SU-DHL-6 (cell line): ENCODE results near the gene KIDINS220.

Experiments
- EZH2phosphoT487 ChIP-seq: fragments of 200-600 bp; sonication (generic), shearing (Covaris generic); conservative IDR thresholded peaks from 2 replicates; pipeline ENCODE4 v1.6.1; 2018; ENCODE audit warnings: mild to moderate bottlenecking, antibody characterized with exemption, low read length, moderate library complexity, mixed read lengths
- TF ChIP-seq, protein P1 (sequence below): fragments of 200-600 bp; sonication (generic); IDR thresholded peaks from one replicate; pipeline ENCODE4 v1.5.1; 2017; ENCODE audit warnings: antibody characterized with exemption, mild to moderate bottlenecking, low read length, moderate library complexity; ENCODE audit not compliant: insufficient read depth, poor library complexity, severe bottlenecking

GRCh38 chr2:8714283-8714682, 123.1 kb downstream of the KIDINS220 start:
- no peak for TF ChIP-seq EZH2phosphoT487
- TF ChIP-seq, protein P1, sequence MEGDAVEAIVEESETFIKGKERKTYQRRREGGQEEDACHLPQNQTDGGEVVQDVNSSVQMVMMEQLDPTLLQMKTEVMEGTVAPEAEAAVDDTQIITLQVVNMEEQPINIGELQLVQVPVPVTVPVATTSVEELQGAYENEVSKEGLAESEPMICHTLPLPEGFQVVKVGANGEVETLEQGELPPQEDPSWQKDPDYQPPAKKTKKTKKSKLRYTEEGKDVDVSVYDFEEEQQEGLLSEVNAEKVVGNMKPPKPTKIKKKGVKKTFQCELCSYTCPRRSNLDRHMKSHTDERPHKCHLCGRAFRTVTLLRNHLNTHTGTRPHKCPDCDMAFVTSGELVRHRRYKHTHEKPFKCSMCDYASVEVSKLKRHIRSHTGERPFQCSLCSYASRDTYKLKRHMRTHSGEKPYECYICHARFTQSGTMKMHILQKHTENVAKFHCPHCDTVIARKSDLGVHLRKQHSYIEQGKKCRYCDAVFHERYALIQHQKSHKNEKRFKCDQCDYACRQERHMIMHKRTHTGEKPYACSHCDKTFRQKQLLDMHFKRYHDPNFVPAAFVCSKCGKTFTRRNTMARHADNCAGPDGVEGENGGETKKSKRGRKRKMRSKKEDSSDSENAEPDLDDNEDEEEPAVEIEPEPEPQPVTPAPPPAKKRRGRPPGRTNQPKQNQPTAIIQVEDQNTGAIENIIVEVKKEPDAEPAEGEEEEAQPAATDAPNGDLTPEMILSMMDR, result no peak
